ENCODE measurements around the gene CENPN.

DNA sequence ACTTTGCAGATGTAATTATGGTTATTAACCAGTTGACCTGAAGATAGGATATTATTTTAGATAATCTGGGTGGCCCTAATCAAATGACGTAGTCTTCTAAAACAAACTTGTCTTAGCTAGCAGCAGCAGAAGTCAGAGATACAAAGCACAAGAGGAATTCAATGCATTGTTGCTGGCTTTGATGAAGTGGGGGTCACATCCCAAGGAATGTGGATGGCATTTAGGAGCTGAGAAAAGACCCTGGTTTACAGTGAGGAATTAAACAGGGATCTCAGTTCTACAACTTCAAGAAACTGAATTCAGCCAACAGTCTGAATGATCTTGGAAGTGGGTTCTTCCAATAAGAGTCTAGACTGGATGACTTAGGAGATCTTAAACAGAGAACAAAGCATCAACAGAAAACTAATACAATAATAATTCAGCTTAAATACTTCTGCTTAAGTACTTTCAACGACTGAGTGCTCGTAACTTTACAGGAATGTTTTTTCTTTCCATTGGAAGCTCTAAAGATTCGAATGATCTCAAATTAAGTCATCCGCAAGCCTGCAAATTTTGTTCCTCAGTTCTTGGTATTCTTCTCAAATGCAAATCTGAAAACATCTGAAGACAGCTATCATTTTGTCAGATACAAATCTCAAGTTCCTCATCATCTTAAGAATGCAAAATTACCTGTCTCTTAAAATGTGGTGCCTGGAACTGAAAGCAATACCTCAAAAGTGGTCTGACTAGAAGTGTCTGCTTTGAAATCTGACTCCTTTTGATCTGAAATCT is 66.7 kb downstream of the CENPN start:
- TF ChIP-seq, protein P1, sequence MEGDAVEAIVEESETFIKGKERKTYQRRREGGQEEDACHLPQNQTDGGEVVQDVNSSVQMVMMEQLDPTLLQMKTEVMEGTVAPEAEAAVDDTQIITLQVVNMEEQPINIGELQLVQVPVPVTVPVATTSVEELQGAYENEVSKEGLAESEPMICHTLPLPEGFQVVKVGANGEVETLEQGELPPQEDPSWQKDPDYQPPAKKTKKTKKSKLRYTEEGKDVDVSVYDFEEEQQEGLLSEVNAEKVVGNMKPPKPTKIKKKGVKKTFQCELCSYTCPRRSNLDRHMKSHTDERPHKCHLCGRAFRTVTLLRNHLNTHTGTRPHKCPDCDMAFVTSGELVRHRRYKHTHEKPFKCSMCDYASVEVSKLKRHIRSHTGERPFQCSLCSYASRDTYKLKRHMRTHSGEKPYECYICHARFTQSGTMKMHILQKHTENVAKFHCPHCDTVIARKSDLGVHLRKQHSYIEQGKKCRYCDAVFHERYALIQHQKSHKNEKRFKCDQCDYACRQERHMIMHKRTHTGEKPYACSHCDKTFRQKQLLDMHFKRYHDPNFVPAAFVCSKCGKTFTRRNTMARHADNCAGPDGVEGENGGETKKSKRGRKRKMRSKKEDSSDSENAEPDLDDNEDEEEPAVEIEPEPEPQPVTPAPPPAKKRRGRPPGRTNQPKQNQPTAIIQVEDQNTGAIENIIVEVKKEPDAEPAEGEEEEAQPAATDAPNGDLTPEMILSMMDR (IDR thresholded peaks at IDR 0.05; ENCODE audit: poor library complexity), result no peak
- TF ChIP-seq EZH2 (IDR thresholded peaks at IDR 0.05; ENCODE audit: borderline replicate concordance), result no peak
- no peak for TF ChIP-seq EZH2phosphoT487 (IDR thresholded peaks at IDR 0.05; ENCODE audit: low read depth, severe bottlenecking, unreplicated experiment)
